HUES64 (cell line): ENCODE results near the gene ACSS3.

Experiments
- H3K27ac ChIP-seq: 2 replicates; pipeline ENCODE4 v1.7.0; 2013; ENCODE audit warnings: low read depth, low read length, inconsistent platforms
- H3K27me3 ChIP-seq: 2 replicates; pipeline ENCODE4 v1.6.1; 2013; ENCODE audit warnings: mild to moderate bottlenecking, low read length; ENCODE audit not compliant: insufficient read depth
- H3K36me3 ChIP-seq: 2 replicates; pipeline ENCODE4 v1.6.1; 2013; ENCODE audit warnings: mild to moderate bottlenecking, low read length; ENCODE audit not compliant: insufficient read depth
- H3K4me1 ChIP-seq: 2 replicates; pipeline ENCODE4 v1.6.1; 2013; ENCODE audit warnings: mild to moderate bottlenecking, low read length, moderate library complexity; ENCODE audit not compliant: insufficient read depth
- H3K4me3 ChIP-seq: 2 replicates; pipeline ENCODE4 v1.5.1; 2013; ENCODE audit warnings: mild to moderate bottlenecking, low read length, moderate library complexity
- H3K9ac ChIP-seq: 2 replicates; pipeline ENCODE4 v1.6.1; 2013; ENCODE audit warnings: mild to moderate bottlenecking, low read depth, low read length
- H3K9me3 ChIP-seq: 2 replicates; pipeline ENCODE4 v1.6.1; 2013; ENCODE audit warnings: low read depth, low read length; ENCODE audit not compliant: insufficient read depth
- WGBS: fragments of 150-250, 120-280 bp; methylation state at CpG from one replicate; pipeline ENCODE4 v1.1.7; 2013; ENCODE audit warnings: missing lambda C conversion rate; 5-methylcytosine and 5-hydroxymethylcytosine counted together

Gene ACSS3

GRCh38 chr12:81229759-81230158 lies 151.9 kb downstream of the ACSS3 start:
- Histone ChIP-seq H3K27ac (no peak overlapping the region), H3K4me1 (peaks cover 6% of the 10 kb centered on the region; the same call in 1 of the 2 replicates), H3K9ac (no peak overlapping the region), H3K9me3 (no peaks in the 10 kb centered on the region), H3K36me3 (peaks cover 5% of the 10 kb centered on the region), H3K4me3 (no peak overlapping the region), H3K27me3 (no peaks in the 10 kb centered on the region)
- WGBS, result 91% methylated on average over 4 of the region's 5 CpGs

GRCh38 chr12:81231574-81232368 lies 153.9 kb downstream of the ACSS3 start:
- Histone ChIP-seq H3K9ac (no peak overlapping the region), H3K4me1 (peaks cover 6% of the 10 kb centered on the region; the same call in 1 of the 2 replicates), H3K4me3 (no peak overlapping the region), H3K36me3 (peaks cover 5% of the 10 kb centered on the region), H3K27me3 (no peaks in the 10 kb centered on the region), H3K27ac (no peak overlapping the region), H3K9me3 (no peaks in the 10 kb centered on the region)
- WGBS, result 94% methylated on average over 2 of the region's 3 CpGs

- Histone ChIP-seq H3K9ac (0 out of 2 replicates have a peak overlapping the region, but pooled peaks have one; percentile 2), H3K9me3 (no peaks in the 10 kb centered on the region), H3K4me1 (peaks cover 13% of the 10 kb centered on the region), H3K27ac (no peak overlapping the region), H3K27me3 (no peaks in the 10 kb centered on the region), H3K36me3 (no peaks in the 10 kb centered on the region), H3K4me3 (no peak overlapping the region)
- 79% methylated on average over 1 of the region's 2 CpGs for WGBS
These were observed 167.6 kb downstream of the ACSS3 start for GRCh38 chr12:81245458-81245857.

GRCh38 chr12:81245907-81246570 lies 168.2 kb downstream of the ACSS3 start:
- H3K27ac ChIP-seq, result 0 out of 2 replicates have a peak overlapping the region, but pooled peaks have one; percentile 38
- 0 out of 2 replicates have a peak overlapping the region, but pooled peaks have one; percentile 2 for H3K9ac ChIP-seq

DNA sequence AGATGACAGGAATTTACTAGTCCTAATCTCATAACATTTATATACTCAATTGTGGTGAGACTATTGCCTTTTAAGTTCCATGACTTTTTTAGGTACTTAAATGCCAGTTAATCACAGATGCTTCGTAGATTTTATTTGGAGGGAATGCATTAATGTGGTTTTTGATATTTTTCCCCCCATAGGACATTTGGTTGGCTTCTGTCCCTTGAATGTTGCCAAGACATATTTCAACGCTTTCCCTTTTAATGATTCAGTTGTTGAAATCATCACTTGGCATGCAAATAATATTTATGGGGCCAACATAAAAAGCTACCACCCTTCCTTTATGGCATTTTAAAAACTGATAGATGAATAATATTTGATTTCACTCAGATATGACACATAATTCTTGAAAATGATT lies 172.1 kb downstream of the ACSS3 start:
- H3K27me3 ChIP-seq, result no peaks in the 10 kb centered on the region
- peaks cover 13% of the 10 kb centered on the region for H3K4me1 ChIP-seq
- H3K27ac ChIP-seq, result no peak overlapping the region
- no peaks in the 10 kb centered on the region for H3K9me3 ChIP-seq
- H3K36me3 ChIP-seq, result no peaks in the 10 kb centered on the region; the same call in 1 of the 2 replicates
- 94% methylated on average over 2 of the region's 2 CpGs for WGBS
- H3K4me3 ChIP-seq, result no peak overlapping the region
- no peak overlapping the region for H3K9ac ChIP-seq

More at GRCh38 chr12:81245907-81246570, 168.2 kb downstream of the ACSS3 start:
- WGBS, result 62% methylated on average over 4 of the region's 4 CpGs
- H3K9me3 ChIP-seq, result no peaks in the 10 kb centered on the region
- no peaks in the 10 kb centered on the region for H3K36me3 ChIP-seq
- H3K27me3 ChIP-seq, result no peaks in the 10 kb centered on the region
- H3K4me1 ChIP-seq, result peaks cover 13% of the 10 kb centered on the region
- no peak overlapping the region for H3K4me3 ChIP-seq

GRCh38 chr12:81252228-81252627 lies 174.3 kb downstream of the ACSS3 start:
- WGBS, result 98% methylated on average over 2 of the region's 3 CpGs
- no peaks in the 10 kb centered on the region; the same call in 1 of the 2 replicates for H3K36me3 ChIP-seq
- no peaks in the 10 kb centered on the region for H3K27me3 ChIP-seq
- H3K9me3 ChIP-seq, result no peaks in the 10 kb centered on the region
- H3K27ac ChIP-seq, result no peak overlapping the region
- no peak overlapping the region for H3K4me3 ChIP-seq
- H3K4me1 ChIP-seq, result peaks cover 15% of the 10 kb centered on the region
- no peak overlapping the region for H3K9ac ChIP-seq

DNA sequence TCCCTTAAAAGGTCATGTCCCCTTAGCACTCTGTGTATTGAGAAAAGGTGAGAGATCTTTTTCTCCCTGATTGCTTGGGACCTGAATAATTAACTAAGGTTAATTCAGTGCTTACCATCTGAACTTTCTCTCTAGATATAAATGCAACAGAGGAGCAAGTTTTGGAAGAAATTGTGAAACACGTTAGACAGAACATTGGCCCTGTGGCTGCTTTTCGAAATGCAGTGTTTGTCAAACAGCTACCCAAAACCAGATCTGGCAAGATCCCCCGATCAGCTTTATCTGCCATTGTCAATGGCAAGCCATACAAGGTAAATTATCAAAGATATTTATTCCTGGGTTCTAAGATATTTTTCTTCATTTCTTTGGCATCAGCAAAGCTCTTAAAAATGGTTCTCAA lies 175.5 kb downstream of the ACSS3 start:
- no peaks in the 10 kb centered on the region; the same call in 1 of the 2 replicates for H3K36me3 ChIP-seq
- H3K27ac ChIP-seq, result no peak overlapping the region
- H3K9ac ChIP-seq, result no peak overlapping the region
- H3K27me3 ChIP-seq, result no peaks in the 10 kb centered on the region
- no peaks in the 10 kb centered on the region for H3K9me3 ChIP-seq
- WGBS, result 93% methylated on average over 3 of the region's 3 CpGs
- H3K4me1 ChIP-seq, result peaks cover 22% of the 10 kb centered on the region
- no peak overlapping the region for H3K4me3 ChIP-seq

GRCh38 chr12:81255456-81255855 lies 177.6 kb downstream of the ACSS3 start:
- H3K27ac ChIP-seq, result no peak overlapping the region
- H3K9me3 ChIP-seq, result no peaks in the 10 kb centered on the region
- WGBS, result 90% methylated on average over 7 of the region's 7 CpGs
- no peak overlapping the region for H3K4me3 ChIP-seq
- H3K27me3 ChIP-seq, result no peaks in the 10 kb centered on the region
- no peaks in the 10 kb centered on the region; the same call in 1 of the 2 replicates for H3K36me3 ChIP-seq
- peak overlapping the region; percentile 28; the same call in 1 of the 2 replicates for H3K9ac ChIP-seq
- H3K4me1 ChIP-seq, result peaks cover 22% of the 10 kb centered on the region

- H3K27ac ChIP-seq, result no peak overlapping the region
- no peak overlapping the region; the same call in 1 of the 2 replicates for H3K9ac ChIP-seq
- H3K4me1 ChIP-seq, result peaks cover 22% of the 10 kb centered on the region
- WGBS, result 92% methylated on average over 2 of the region's 2 CpGs
- H3K27me3 ChIP-seq, result no peaks in the 10 kb centered on the region
- no peaks in the 10 kb centered on the region for H3K9me3 ChIP-seq
- H3K36me3 ChIP-seq, result no peaks in the 10 kb centered on the region; the same call in 1 of the 2 replicates
- H3K4me3 ChIP-seq, result no peak overlapping the region
These were observed 178.1 kb downstream of the ACSS3 start for GRCh38 chr12:81255947-81256346.

GRCh38 chr12:81257947-81258551 lies 180.2 kb downstream of the ACSS3 start:
- no peak overlapping the region for H3K4me3 ChIP-seq
- H3K36me3 ChIP-seq, result no peaks in the 10 kb centered on the region; the same call in 1 of the 2 replicates
- no peaks in the 10 kb centered on the region for H3K27me3 ChIP-seq
- H3K9me3 ChIP-seq, result no peaks in the 10 kb centered on the region
- peaks cover 25% of the 10 kb centered on the region for H3K4me1 ChIP-seq
- WGBS, result no CpG with 5 or more reads among the region's 4 CpGs
- no peak overlapping the region for H3K9ac ChIP-seq
- H3K27ac ChIP-seq, result no peak overlapping the region

- peaks cover 25% of the 10 kb centered on the region for H3K4me1 ChIP-seq
- no peak overlapping the region for H3K4me3 ChIP-seq
- no peak overlapping the region for H3K27ac ChIP-seq
- no peak overlapping the region for H3K9ac ChIP-seq
- no peaks in the 10 kb centered on the region; the same call in 1 of the 2 replicates for H3K36me3 ChIP-seq
- WGBS, result 100% methylated on average over 4 of the region's 4 CpGs
- no peaks in the 10 kb centered on the region for H3K27me3 ChIP-seq
- no peaks in the 10 kb centered on the region for H3K9me3 ChIP-seq
These were observed 181.5 kb downstream of the ACSS3 start for GRCh38 chr12:81259360-81259759.
